ENCODE measurements around the gene SOX10.

The SOX10 gene

DNA sequence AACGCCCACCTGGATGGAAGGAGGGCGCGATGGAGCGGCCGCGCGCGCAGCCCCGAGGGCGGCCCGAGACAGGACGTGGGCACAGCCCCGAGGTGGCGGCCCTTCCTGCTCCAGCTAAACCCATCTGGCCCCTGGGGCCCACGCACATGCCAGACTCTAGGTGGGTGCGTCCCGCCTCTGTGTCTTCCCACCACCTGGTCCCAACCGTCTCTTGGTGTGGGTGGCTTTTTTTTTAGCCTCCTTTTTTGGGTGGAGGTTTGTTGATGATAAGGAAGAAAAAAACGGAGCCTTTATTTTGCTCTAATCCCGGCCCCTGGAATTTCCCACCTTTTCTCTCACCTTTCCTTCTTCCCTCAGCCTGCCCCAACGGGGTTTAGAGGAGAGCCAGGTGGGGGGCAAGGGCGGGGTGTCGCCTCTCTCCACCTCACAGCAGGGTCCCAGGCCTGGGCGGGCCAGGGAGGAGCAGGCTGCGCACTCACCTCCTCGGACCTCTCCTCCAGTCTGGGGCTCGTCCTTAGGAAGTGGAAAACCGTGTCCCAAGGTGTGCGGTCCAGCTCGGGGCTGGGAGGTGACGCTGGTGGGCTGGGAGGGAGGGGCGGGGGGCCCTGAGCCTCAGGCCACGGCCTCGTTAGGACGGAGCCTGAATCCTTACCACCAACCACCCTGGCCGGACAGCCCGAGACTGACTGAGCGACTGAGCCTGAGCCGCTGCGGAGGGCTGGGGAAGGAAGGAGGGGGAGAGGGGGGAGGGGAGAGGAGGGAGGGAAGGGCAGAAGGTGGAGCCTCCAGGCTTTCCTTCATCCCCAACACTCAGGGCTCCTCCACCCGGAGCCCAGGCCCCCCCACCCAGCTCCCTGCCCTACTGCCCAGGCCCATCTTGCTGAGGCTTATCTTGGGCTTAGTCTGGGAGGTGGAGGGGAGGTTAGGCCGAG is at the start of gene SOX10:
Gene SOX10, minus strand, starts transcription at position 696 of the 932 bp plus-strand sequence. CDS start 771 bp downstream, outside the sequence.
- no peak for DNase-seq (ENCODE audit: low read depth in 2 of 3, low spot score in 2 of 3)

DNA sequence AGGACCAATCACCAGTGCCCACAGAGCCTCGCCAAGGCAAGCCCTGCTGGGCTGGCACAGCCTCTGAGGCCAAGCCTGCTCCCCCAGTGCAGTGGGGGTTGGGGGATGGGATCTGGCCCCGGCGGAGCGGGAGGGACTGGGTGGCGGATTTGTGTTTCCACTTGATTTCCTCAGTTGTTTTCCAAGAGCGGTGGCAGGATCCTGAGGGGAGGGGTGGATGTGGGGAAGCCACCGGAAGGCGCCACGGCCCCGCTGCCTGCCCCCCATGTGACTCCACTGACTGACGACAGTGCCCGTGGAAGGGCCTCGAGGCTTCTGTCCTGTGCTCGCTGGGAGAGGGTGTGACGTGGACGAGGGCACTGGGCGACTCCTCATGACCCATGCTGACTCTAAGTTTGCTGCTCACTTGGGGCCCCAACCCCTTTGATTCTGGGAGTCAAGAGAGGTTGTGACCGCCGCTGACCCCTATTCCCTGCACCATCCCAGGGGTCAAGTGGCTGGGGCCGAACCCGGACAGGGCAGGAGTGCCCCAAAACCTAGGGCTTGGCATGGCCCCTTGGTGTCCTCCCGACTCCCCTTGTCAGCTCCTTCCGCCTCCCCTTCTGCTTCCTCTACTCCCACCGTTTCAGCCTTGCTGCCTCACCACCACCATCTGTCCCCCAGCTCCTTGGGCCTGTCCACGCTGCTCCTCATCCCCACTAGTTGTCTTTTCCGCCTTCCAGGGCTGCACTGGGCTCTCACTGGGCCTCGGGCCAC is 49.3 kb upstream of the SOX10 start:
- no peak for DNase-seq (ENCODE audit: low read depth in 2 of 3, low spot score in 2 of 3)

DNA sequence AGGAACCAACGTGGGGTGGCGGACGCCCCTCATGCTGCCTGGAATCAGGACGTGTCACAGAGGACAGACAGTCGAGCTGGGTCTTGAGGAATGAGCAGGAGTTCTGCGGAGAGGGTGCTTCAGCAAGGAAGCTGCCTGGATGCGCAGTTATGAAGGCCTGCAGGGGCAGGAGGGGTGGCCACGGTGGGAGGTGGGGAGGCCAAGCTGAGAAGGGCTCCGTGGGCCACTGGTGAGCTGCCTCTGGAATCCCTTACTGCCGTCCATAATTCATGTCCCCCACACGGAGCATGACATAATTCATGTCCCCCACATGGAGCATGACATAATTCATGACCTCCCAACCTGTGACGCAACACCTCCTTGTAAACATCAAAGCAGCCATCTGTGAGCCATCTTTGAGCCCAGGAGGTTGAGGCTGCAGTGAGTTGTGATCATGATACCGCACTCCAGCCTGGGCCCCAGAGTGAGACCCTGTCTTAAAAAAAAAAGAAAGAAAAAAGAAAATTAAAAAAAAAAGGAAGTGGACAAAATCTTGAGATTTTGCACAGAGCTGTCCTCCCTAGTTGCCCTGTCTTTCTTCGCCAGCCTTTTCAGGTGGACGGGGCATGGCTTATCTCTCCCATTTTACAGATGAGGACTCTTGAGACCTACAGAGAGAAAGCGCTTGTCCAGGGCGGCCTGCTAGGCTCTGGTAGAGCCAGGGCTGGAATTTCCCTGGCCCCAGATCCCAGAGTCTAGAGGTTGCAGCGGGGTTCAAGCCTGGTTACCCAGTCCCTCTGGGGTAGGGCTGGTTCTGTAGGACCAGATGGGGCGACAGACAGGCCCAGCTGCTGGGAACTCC is 48.5 kb upstream of the SOX10 start:
- no peak for DNase-seq (ENCODE audit: low read depth in 2 of 3, low spot score in 2 of 3)

DNA sequence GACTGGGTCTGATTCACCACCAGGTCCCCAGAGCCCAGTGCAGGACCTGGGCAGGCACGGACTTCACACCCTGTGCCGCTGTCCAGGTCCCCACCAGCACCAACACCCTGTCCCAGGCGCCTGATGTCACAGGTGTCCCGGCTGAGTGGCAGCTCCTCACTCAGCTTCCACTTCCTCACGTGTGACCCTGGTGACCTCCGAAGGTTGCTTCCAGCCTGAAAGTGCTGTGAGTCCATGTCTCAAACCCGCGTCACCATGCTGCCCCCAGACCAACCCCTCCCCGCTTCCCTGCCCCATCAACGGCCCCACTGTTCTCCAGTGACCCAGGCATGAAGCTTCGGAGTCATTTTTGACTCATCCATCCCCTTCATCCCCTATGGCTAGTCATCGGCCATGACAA is 47.1 kb upstream of the SOX10 start:
- no peak for DNase-seq (ENCODE audit: low read depth in 2 of 3, low spot score in 2 of 3)

GRCh38 chr22:38030311-38031133 is 46.2 kb upstream of the SOX10 start:
- DNase-seq (ENCODE audit: low read depth in 2 of 3, low spot score in 2 of 3) = no peak

GRCh38 chr22:38029901-38030300 is 45.5 kb upstream of the SOX10 start:
- DNase-seq (ENCODE audit: low read depth in 2 of 3, low spot score in 2 of 3) = no peak

- no peak for DNase-seq (ENCODE audit: low read depth in 2 of 3, low spot score in 2 of 3)
Measured at GRCh38 chr22:38029370-38029769, 45.0 kb upstream of the SOX10 start.

DNA sequence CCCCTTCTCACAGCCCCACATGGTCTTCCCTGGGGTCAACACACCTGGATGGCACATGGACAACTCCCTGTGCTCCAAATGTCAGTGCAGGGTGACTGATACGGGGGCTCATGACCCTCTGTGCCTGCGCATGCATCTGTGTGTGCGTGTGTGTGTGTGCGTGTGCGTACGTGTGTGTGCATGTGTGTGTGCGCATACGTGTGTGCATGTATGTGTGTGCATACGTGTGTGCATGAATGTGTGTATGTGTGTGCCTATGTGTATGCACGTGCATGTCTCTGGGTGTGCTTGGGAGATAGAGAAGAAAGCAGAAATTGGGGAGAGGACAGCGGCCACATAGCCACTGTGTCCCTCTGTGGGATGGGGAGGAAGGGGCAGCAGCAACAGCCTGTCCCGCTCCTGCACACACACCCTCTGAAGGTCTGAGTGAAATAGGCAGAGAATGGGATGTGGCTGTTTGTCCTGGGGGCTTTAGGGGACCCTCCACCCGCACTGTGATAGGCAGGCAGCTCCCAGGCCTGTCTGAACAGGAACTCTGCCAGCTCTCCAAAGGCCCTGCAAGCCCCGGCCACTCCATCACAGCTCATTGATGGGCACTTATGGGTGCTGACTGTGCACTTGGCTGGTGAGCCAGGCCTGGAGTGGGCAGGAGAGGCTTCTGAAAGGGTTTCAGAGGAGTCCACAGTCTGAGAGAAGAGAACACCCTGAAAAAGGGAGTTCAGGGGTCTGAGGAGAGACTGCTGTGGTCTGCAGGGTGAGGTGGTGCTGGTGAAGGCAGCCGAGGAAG is 44.2 kb upstream of the SOX10 start:
- no peak for DNase-seq (ENCODE audit: low read depth in 2 of 3, low spot score in 2 of 3)

- no peak for DNase-seq (ENCODE audit: low read depth in 2 of 3, low spot score in 2 of 3)
Measured at GRCh38 chr22:38027487-38027886, 43.1 kb upstream of the SOX10 start.

- DNase-seq (ENCODE audit: low read depth in 2 of 3, low spot score in 2 of 3) = no peak
Measured at GRCh38 chr22:38026130-38027111, 42.1 kb upstream of the SOX10 start.

- DNase-seq (ENCODE audit: low read depth in 2 of 3, low spot score in 2 of 3) = no peak
Measured at GRCh38 chr22:38025514-38025913, 41.2 kb upstream of the SOX10 start.

- no peak for DNase-seq (ENCODE audit: low read depth in 2 of 3, low spot score in 2 of 3)
Measured at GRCh38 chr22:38023045-38023444, 38.7 kb upstream of the SOX10 start.

DNA sequence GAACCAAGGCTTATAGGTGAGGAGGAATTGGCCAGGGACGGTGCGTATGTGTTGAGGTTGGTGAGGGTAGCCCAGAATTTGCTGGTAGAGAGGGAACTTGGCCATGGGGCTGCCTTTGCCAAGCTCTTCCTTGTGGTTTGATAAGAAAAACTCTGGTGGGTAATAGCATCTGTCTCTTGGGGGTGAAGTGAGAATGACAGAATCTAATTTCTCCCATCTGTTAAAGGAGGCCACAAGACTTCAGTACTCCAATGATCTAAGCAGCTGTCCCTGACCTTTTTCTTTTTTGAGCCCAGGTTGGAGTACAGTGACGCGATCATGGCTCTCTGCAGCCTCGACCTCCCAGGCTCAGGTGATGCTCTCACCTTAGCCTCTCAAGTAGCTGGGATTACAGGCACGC is 36.9 kb upstream of the SOX10 start:
- DNase-seq (ENCODE audit: low read depth in 2 of 3, low spot score in 2 of 3) = no peak

DNA sequence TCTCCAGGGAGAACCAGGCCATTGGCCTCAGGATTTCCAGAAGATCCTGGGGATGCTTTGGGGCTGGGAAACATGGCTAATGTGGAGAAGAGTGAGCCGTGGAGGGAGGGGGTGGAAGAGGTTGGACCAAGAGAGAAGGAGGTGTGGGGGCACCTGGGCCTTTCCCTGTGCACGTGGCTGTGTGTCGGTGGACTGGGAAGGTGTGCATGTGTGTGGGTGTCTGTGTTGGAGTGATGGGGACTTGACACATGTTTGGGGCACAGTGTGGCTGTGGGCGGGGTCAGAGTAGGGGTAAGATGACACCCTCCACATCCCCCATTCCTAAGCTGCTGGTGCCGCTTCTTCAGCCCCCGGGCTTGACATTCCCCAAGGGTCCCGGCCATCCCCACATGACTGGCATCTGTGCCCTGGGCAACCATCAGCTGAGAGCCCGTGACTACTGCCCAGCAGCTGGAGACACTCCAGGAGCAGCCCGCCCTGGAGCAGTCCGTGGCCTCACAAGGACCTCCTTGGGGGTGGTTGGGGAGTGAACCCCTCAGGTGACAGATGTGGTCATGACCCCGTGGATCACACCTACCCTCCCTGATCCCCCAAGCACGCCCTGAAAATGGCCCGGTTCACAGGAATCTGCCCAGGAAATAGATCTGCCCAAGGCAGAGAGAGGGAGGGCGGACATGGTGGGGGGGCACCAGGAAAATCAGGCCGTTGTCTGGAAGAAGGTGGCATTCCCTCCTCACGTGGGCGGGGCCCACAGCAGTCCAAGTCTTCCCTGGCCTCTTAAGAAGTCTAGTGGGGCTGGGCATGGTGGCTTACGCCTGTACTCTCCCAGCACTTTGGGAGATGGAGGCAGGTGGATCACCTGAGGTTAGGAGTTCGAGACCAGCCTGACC is 34.8 kb upstream of the SOX10 start:
- DNase-seq (ENCODE audit: low read depth in 2 of 3, low spot score in 2 of 3) = no peak

GRCh38 chr22:38017939-38018885 is 33.9 kb upstream of the SOX10 start:
- no peak for DNase-seq (ENCODE audit: low read depth in 2 of 3, low spot score in 2 of 3)

DNA sequence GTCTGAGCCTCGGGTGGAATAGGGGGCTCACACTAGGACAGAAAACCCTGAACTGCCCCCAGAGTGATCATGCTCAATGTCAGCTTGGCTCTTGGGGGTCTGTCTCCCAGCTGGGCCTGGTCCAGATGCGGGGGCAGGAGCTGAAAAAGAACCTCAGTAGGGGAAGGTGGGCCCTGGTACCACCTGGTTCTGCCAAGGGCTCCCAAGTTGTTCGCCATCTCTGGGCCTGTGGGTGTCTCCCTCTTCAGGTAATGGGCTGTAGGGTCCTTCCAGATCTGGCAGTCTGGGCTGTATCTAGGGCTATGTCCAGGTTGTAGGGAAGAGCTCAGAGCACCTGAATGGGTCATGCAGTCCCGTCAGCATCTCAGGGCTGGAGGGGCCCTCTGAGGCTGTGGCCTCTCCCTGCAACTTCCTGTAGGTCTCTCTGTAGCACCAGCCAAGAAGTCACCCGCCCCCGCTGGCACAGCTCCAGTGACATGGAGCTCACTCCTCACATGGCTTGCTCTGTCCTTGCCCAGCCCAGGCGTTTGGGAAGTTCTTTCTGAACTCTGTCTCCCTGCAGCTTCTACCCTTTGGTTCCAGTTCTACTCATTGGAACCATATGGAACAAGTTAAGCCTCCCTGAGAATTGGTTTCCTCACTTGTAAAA is 33.0 kb upstream of the SOX10 start:
- DNase-seq (ENCODE audit: low read depth in 2 of 3, low spot score in 2 of 3) = no peak
